ENCODE data around the gene MAD1L1.

MAD1L1 gene

DNA sequence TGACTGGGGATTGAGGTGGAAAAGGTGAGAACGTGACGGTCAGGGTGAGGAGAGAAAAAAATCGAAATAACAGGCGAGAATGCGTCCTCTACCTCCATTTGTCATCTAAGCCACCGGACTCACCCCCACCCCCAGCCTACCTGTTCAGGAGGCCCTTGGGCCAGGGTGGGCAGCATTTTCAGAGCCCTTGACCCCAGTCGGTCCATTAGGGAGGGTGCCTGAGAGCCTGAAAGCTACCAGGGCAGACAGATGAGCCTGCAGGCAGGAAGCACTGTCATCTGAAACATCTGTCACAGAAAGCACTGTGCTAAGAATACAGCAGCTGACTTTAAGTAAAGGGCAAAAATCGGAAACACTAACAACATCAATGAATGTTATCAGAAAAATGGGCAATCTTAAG, 47.0 kb downstream of the MAD1L1 start:
- Histone ChIP-seq H3K4me3 (ENCODE audit: low read length) (no peak overlapping the region), H3K9ac (ENCODE audit: low read length) (no peak overlapping the region), H3K36me3 (ENCODE audit: control insufficient read depth, insufficient read depth, low read length) (peaks cover 2% of the 10 kb centered on the region), H3K27me3 (ENCODE audit: control insufficient read depth, insufficient read depth, low read length) (no peaks in the 10 kb centered on the region), H3K4me1 (ENCODE audit: control insufficient read depth, insufficient read depth, low read length) (no peaks in the 10 kb centered on the region), H3K27ac (ENCODE audit: low read depth, low read length) (no peak overlapping the region)

DNA sequence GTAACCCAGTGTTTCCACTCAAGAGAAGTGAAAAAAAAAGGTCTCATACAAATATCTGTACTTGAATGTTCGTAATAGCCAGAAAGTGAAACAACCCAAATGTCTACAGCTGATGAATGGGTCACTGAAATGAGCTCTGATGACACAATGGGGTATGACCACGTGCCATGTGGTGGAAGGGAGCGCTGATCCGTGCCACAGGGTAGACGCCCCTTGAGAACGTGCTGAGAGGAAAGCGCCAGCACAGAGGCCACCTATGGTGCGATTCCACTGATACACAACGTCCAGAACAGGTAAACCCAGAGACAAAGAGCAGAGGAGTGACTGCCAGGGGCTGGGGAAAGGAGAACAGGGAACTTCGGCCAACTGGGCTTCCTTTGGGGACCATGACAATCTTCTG, 50.3 kb downstream of the MAD1L1 start:
- no peak overlapping the region for H3K9ac ChIP-seq (ENCODE audit: low read length)
- H3K27ac ChIP-seq (ENCODE audit: low read depth, low read length), result no peak overlapping the region
- no peaks in the 10 kb centered on the region for H3K4me1 ChIP-seq (ENCODE audit: control insufficient read depth, insufficient read depth, low read length)
- no peaks in the 10 kb centered on the region for H3K27me3 ChIP-seq (ENCODE audit: control insufficient read depth, insufficient read depth, low read length)
- no peaks in the 10 kb centered on the region for H3K36me3 ChIP-seq (ENCODE audit: control insufficient read depth, insufficient read depth, low read length)
- H3K4me3 ChIP-seq (ENCODE audit: low read length), result no peak overlapping the region

DNA sequence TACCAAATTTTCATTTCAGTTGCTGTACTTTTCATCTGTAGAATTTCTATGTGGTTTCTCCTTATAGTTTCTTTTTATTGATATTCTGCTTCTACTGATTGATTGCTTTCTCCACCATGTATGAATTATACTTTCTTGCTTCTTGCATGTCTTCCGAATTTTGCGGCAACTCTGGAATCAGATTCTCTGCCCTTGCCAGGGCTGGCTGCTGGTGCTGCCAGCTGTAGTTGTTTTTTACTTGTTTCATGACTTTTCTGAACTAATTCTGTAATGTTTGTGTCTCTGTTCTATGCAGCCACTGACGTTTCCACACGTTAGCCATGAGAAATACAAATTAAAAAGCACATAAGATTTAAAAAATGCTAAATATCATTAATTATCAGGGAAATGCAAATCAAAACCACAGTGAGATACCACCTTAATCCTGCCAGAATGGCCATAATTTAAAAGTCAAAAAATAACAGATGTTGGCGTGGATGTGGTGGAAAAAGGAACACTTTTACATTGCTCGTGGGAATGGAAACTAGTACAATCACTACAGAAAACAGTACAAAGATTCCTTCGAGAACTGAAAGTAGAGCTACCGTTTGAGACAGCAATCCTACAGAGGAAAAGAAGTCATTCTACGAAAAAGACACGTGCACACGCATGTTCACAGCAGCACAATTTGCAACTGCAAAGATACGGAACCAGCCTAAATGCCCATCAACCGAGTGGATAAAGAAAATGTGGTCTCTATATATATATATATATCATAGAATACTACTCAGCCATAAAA, 51.5 kb downstream of the MAD1L1 start:
- no peak overlapping the region for H3K27ac ChIP-seq (ENCODE audit: low read depth, low read length)
- H3K9ac ChIP-seq (ENCODE audit: low read length), result no peak overlapping the region
- H3K27me3 ChIP-seq (ENCODE audit: control insufficient read depth, insufficient read depth, low read length), result no peaks in the 10 kb centered on the region
- no peaks in the 10 kb centered on the region for H3K4me1 ChIP-seq (ENCODE audit: control insufficient read depth, insufficient read depth, low read length)
- H3K36me3 ChIP-seq (ENCODE audit: control insufficient read depth, insufficient read depth, low read length), result no peaks in the 10 kb centered on the region
- no peak overlapping the region for H3K4me3 ChIP-seq (ENCODE audit: low read length)

DNA sequence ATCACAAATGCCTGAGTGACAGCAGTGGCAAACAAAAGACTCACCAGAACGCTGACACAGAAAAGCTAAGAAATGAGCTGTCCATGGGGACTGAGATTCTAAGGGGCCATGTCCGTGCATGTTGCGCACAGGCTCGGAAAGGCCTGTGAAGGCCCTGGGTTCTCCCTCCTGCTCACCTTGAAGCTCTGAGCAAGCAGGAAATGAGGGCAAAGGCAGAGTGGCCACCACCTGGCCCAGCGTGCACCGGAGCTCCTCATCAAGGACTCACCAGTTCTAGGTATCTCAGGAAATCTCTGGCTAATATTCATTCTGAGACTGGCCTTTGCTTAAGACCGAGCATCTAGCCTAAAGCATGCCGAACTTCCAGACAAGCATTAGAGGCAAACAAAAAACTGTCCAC, 52.7 kb downstream of the MAD1L1 start:
- Histone ChIP-seq H3K4me3 (ENCODE audit: low read length) (no peak overlapping the region), H3K36me3 (ENCODE audit: control insufficient read depth, insufficient read depth, low read length) (no peaks in the 10 kb centered on the region), H3K9ac (ENCODE audit: low read length) (no peak overlapping the region), H3K27me3 (ENCODE audit: control insufficient read depth, insufficient read depth, low read length) (no peaks in the 10 kb centered on the region), H3K4me1 (ENCODE audit: control insufficient read depth, insufficient read depth, low read length) (peaks cover 9% of the 10 kb centered on the region), H3K27ac (ENCODE audit: low read depth, low read length) (no peak overlapping the region)

DNA sequence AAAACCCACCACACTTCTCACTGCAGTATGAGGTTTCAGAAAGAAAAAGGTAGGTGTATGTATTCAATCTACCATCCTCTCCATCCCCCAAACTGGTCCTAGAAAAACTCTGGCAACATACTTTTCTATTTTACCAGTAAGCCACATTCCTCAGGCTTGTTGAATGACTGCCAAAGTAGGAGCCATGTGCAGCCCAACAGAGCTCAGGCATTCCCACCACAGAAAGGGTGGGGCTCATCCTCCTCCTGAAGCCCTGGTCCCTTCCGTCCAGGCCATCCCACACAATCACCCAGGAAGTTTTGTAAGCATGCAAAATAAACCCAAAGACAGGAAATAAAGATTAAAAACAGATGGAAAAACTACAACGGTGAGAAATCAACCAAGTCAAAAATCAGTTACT, 57.2 kb downstream of the MAD1L1 start:
- H3K4me3 ChIP-seq (ENCODE audit: low read length), result no peak overlapping the region
- no peaks in the 10 kb centered on the region for H3K27me3 ChIP-seq (ENCODE audit: control insufficient read depth, insufficient read depth, low read length)
- H3K9ac ChIP-seq (ENCODE audit: low read length), result no peak overlapping the region
- no peaks in the 10 kb centered on the region for H3K36me3 ChIP-seq (ENCODE audit: control insufficient read depth, insufficient read depth, low read length)
- peaks cover 20% of the 10 kb centered on the region for H3K4me1 ChIP-seq (ENCODE audit: control insufficient read depth, insufficient read depth, low read length)
- peak overlapping the region; percentile 6 for H3K27ac ChIP-seq (ENCODE audit: low read depth, low read length)

DNA sequence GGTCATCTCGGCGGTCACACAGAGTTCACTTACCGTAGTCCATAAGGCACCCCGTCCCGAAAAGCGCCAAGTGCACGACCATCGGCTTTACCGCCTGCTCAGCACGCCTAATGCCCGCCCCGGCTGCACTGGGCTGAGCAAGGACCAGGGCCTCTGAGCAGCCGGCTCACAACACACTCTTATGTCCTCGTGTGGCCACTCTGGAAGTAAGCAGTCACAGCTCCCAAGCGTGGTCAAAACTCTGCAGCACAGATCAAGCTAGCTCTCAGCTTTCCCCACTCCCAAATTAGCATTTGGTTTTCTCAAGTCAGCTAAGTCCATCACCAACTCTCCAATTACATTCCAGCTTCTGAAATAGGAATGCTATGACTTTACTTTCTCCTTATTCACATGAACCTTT, 57.7 kb downstream of the MAD1L1 start:
- H3K4me3 ChIP-seq (ENCODE audit: low read length), result no peak overlapping the region
- peak overlapping the region; percentile 0 for H3K27ac ChIP-seq (ENCODE audit: low read depth, low read length)
- H3K36me3 ChIP-seq (ENCODE audit: control insufficient read depth, insufficient read depth, low read length), result no peaks in the 10 kb centered on the region
- H3K9ac ChIP-seq (ENCODE audit: low read length), result no peak overlapping the region
- peaks cover 20% of the 10 kb centered on the region for H3K4me1 ChIP-seq (ENCODE audit: control insufficient read depth, insufficient read depth, low read length)
- no peaks in the 10 kb centered on the region for H3K27me3 ChIP-seq (ENCODE audit: control insufficient read depth, insufficient read depth, low read length)

DNA sequence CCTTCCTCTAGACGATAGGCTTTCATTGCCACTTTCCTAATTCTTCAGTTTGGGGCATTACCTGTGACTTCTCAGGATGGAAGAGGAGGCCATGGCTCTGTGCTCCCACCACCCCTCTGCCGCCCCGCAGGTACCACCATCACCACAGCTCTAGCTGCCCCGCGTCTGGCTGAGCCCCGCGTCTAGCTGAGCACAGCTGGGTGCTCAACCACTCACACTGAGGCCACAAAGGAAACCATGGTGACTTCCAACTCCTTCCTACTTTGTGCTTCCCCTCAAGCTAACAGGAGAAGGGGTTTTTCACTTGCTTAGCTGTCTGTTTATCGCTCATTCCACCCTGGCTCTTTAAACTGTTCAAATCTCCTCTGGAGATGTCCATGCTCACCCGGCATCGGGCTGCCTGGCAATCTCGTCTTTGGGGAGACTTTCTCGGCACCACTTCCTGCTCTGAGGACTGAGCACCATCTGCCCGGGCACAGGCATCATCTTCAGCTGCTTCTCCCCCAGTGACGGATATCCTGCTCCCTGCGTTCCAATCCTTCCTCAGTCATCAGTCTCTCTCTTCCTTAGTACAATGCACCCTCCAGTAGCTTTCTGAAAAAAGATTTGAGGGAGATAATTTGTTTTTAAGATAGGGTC, 59.4 kb downstream of the MAD1L1 start:
- Histone ChIP-seq H3K4me3 (ENCODE audit: low read length) (no peak overlapping the region), H3K27ac (ENCODE audit: low read depth, low read length) (peak overlapping the region; percentile 33), H3K9ac (ENCODE audit: low read length) (no peak overlapping the region), H3K36me3 (ENCODE audit: control insufficient read depth, insufficient read depth, low read length) (no peaks in the 10 kb centered on the region), H3K27me3 (ENCODE audit: control insufficient read depth, insufficient read depth, low read length) (no peaks in the 10 kb centered on the region), H3K4me1 (ENCODE audit: control insufficient read depth, insufficient read depth, low read length) (peaks cover 20% of the 10 kb centered on the region)

DNA sequence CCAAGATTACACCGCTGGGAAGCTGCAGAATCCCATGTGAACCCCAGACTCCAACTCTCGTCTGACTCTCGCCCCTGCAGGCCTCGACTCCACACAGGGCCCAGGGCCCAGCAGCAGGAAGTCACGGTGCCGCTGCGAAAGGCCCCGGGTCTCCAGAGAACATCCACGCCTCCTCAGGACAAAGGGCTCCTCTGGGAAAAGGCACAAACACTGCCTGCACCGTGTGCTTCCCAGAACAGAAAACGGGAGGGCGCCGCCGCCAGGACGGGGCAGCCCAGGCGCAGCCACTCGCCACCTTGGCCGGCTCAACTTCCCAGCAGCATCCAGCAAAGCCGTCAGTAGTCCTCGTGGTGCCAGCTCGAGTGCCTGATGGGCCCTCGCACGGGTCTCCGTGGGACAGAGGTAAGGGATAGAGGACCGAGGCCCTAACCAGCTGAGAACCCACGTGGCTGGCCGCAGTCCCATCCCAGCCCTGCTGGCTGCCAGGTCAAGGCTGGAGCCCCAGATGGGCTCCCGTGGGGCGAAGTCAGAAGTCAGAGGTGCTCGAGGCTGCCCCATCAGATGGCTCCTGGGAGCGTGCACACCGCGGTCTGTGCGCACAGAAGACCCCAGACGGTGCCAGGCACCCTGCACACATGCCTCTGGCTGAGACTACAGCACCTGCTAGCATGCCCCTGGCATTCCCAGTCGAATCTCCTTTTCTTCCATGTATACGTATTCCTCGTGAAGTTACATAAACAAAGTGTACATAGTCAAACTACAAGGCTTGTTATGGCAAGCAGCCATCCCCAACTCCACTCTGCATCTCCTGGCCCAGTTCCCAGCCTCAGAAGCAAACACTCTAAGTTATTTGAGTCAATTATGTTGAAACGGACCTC, 60.2 kb downstream of the MAD1L1 start:
- Histone ChIP-seq H3K9ac (ENCODE audit: low read length) (no peak overlapping the region), H3K4me3 (ENCODE audit: low read length) (no peak overlapping the region), H3K36me3 (ENCODE audit: control insufficient read depth, insufficient read depth, low read length) (no peaks in the 10 kb centered on the region), H3K4me1 (ENCODE audit: control insufficient read depth, insufficient read depth, low read length) (peaks cover 20% of the 10 kb centered on the region), H3K27ac (ENCODE audit: low read depth, low read length) (peak overlapping the region; percentile 33), H3K27me3 (ENCODE audit: control insufficient read depth, insufficient read depth, low read length) (no peaks in the 10 kb centered on the region)

DNA sequence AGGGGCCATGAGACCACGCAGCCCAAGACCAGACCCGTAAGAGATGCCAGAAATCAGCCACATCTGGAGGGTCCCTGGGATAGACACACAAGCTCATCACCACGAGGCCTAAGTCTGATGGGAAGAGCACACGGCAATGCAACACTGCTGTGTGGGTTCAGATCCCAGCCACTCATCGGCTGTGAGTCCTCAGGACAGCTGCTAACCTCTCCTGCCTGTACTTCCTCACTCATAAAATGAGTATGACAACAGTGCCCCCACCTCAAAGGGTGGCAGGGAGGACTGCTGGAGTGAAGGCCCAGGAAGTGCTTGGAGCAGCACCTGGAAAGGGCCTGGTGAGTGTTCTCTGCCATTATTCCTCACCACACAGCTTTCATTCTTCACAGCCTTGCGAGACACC, 60.9 kb downstream of the MAD1L1 start:
- H3K36me3 ChIP-seq (ENCODE audit: control insufficient read depth, insufficient read depth, low read length), result no peaks in the 10 kb centered on the region
- H3K4me3 ChIP-seq (ENCODE audit: low read length), result no peak overlapping the region
- H3K9ac ChIP-seq (ENCODE audit: low read length), result no peak overlapping the region
- no peak overlapping the region for H3K27ac ChIP-seq (ENCODE audit: low read depth, low read length)
- H3K4me1 ChIP-seq (ENCODE audit: control insufficient read depth, insufficient read depth, low read length), result peaks cover 20% of the 10 kb centered on the region
- H3K27me3 ChIP-seq (ENCODE audit: control insufficient read depth, insufficient read depth, low read length), result no peaks in the 10 kb centered on the region

DNA sequence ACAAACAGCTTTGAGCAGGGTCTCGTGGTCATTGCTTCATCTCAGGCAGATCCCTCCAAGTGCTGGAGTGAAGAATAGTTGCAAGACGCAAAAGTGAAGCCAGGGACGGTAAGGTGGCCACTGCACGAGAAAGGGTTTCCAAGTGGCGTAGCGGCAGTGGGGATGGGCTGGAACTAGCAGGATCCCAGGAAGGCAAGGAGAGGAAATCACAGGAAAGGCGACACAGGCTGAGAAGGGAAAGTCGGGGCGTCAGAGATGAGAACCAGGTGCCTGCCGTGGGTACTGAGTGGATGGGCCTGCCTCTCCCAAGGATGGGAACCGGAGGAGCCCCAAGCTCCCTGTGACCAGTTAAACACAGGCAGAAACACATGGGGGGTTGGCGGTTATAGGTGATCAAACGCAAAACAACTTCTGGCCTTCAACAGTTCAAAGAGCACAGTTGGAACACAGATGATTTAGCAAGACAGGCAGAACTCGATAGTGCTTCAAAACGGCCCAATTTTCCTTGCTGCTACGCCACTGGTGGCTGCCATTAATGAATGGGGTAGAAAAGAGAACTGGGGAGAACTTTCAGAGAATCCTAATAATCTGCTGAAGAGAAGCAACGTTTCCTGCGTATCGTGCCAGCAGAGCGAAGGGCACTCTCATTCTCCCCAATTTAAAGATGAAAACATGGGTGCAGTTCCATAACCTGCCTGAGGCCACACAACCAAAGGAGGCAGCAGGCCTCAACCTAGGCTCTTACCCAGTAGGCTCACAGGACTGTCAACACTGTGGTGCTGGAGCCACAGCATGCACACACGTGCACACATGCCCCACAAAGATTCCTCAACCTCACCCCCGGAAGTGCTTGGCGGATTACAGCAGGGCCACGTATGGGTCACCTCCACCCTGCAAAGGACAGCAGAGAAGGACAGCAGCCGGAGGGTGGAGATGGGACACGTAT, 61.9 kb downstream of the MAD1L1 start:
- H3K27me3 ChIP-seq (ENCODE audit: control insufficient read depth, insufficient read depth, low read length), result no peaks in the 10 kb centered on the region
- no peak overlapping the region for H3K9ac ChIP-seq (ENCODE audit: low read length)
- H3K4me3 ChIP-seq (ENCODE audit: low read length), result no peak overlapping the region
- H3K4me1 ChIP-seq (ENCODE audit: control insufficient read depth, insufficient read depth, low read length), result peaks cover 18% of the 10 kb centered on the region
- no peak overlapping the region for H3K27ac ChIP-seq (ENCODE audit: low read depth, low read length)
- no peaks in the 10 kb centered on the region for H3K36me3 ChIP-seq (ENCODE audit: control insufficient read depth, insufficient read depth, low read length)

DNA sequence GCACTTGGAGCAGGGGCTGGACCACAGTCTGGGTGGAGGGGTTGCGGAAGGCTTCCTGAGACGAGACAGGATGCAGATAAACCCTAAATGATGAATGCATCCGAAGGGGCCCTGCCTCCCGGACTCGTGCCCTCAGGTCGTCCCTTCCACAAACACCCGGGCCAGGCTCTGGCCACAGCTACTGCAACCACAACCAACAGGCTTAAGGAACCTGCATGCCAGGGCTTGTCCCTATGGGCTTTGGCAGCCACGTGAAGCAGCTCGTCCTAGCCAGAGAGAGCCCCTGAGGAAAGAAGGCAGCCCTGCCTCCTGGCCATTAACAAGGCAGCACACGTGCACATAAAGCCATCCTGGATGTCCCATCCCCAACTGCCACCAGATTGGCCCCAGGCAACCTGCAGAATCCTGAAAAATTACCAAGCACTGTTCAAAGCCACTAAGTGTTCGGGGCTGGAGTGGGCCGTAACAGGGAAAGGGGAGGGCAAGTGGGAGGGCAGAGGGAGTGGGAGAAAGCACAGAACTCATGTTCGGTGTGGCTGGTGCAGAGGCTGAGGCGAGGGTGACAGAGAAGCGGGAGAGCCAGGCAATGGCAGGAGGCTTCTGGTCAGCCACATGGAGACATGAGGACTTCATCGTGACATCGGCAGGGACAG, 62.7 kb downstream of the MAD1L1 start:
- no peak overlapping the region for H3K27ac ChIP-seq (ENCODE audit: low read depth, low read length)
- H3K4me1 ChIP-seq (ENCODE audit: control insufficient read depth, insufficient read depth, low read length), result peaks cover 10% of the 10 kb centered on the region
- H3K9ac ChIP-seq (ENCODE audit: low read length), result no peak overlapping the region
- no peak overlapping the region for H3K4me3 ChIP-seq (ENCODE audit: low read length)
- no peaks in the 10 kb centered on the region for H3K36me3 ChIP-seq (ENCODE audit: control insufficient read depth, insufficient read depth, low read length)
- H3K27me3 ChIP-seq (ENCODE audit: control insufficient read depth, insufficient read depth, low read length), result no peaks in the 10 kb centered on the region

Data from rectal smooth muscle tissue (tissue), 1 donor.